IPS-NIHi11 (cell line): ENCODE measurements around the gene OCA2.
"Not testable (repeated sequence)": the region's sequence is repeated elsewhere in the genome, so short reads cannot be mapped to it uniquely, and the experiment has no call there.

Experiments used
- DNase-seq: peaks from one replicate; pipeline ENCODE4 v3.0.0; 2012; ENCODE audit warnings: mixed read lengths, low spot score

Gene OCA2

GRCh38 chr15:28023422-28023821 lies 75.7 kb downstream of the OCA2 start:
- no peak for DNase-seq

- DNase-seq = no peak
Measured at GRCh38 chr15:28022961-28023360, 76.2 kb downstream of the OCA2 start.

GRCh38 chr15:28022181-28022580 lies 76.9 kb downstream of the OCA2 start:
- no peak for DNase-seq

- DNase-seq = peak; percentile 88
Measured at GRCh38 chr15:28021281-28022039, 77.7 kb downstream of the OCA2 start.

GRCh38 chr15:28020644-28021043 lies 78.5 kb downstream of the OCA2 start:
- no peak for DNase-seq

- DNase-seq = peak; percentile 46
Measured at GRCh38 chr15:28019594-28020309, 79.4 kb downstream of the OCA2 start.

- DNase-seq = no peak
Measured at GRCh38 chr15:28018291-28019044, 80.6 kb downstream of the OCA2 start.

GRCh38 chr15:28017423-28017924 lies 81.6 kb downstream of the OCA2 start:
- DNase-seq = peak; percentile 45

- DNase-seq = no peak
Measured at GRCh38 chr15:28015855-28016254, 83.3 kb downstream of the OCA2 start.

- no peak for DNase-seq
Measured at GRCh38 chr15:28014623-28015200, 84.4 kb downstream of the OCA2 start.

GRCh38 chr15:28013976-28014375 lies 85.1 kb downstream of the OCA2 start:
- DNase-seq = no peak

GRCh38 chr15:28013480-28013879 lies 85.6 kb downstream of the OCA2 start:
- DNase-seq = no peak

GRCh38 chr15:28012231-28012630 lies 86.9 kb downstream of the OCA2 start:
- no peak for DNase-seq

GRCh38 chr15:28008175-28008574 lies 90.9 kb downstream of the OCA2 start:
- DNase-seq = not testable (repeated sequence)

GRCh38 chr15:28006116-28006905 lies 92.8 kb downstream of the OCA2 start:
- no peak for DNase-seq

- DNase-seq = no peak
Measured at GRCh38 chr15:28005004-28005527, 94.0 kb downstream of the OCA2 start.

- DNase-seq = no peak
Measured at GRCh38 chr15:28004143-28005003, 94.7 kb downstream of the OCA2 start.

- no peak for DNase-seq
Measured at GRCh38 chr15:28003302-28004037, 95.6 kb downstream of the OCA2 start.

GRCh38 chr15:28002867-28003266 lies 96.2 kb downstream of the OCA2 start:
- DNase-seq = no peak
